ENCODE results near the gene CDH1.

The CDH1 gene

DNA sequence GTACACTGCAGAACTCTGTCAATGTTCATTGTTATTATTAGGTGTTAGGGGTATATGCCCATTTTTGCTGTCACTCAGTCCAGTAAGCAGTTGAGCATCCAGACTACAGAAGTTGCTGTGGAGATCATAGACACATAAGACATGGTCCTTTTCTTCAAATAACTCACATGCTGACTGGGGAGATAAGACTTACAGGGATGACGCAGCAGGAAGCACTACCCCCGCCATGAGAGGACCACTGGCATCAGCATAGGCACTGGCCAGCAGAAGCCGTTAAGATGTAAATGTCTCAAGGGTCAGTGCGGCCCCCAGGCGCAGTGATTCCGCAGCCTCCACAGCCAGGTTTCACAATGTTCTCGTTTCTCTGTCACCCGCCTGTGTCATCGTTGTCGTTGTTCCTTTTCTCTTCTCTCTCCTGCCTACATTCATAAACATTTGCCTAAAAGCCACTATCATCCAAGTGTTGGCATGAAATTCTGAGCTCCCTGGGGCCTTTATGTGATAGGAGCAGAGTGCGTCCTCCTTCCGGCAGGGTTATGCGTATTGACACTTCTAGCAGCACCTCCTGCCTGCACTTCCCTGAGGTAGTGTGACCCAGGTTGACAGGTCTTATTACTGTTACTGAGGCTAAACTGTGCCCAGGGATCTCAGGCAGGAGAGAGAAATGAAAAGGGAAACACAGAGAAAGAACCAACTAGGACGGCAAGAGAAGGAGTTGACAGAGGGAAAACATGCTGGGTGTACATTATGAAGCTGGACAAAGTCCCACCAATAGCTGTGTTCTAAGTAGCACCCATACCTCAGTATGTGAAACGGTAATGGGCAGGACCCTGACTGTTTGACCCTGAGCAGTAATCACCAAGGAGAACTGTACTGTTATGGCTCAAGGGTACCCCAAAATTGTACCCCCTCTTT, 124.1 kb downstream of the CDH1 start:
- no peak for DNase-seq

DNA sequence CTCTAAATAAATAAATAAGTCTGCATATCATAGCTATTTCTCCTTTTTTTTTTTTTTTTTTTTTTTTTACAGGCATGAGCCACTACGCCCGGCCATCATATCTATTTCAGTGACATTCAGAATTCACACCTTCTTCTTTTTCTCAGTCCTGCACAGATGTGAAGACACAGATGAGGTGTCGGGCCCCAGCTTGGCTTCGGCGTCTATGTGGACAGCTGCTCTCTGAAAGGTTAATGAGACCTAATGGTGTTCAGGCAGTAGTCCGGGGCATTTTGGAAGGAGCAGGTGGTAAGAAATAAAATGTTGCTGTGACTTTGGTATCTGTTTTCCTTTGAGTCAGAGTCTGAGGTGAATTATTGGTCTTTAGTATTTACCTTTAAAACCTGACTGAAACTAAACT, 129.8 kb downstream of the CDH1 start:
- DNase-seq: no peak

DNA sequence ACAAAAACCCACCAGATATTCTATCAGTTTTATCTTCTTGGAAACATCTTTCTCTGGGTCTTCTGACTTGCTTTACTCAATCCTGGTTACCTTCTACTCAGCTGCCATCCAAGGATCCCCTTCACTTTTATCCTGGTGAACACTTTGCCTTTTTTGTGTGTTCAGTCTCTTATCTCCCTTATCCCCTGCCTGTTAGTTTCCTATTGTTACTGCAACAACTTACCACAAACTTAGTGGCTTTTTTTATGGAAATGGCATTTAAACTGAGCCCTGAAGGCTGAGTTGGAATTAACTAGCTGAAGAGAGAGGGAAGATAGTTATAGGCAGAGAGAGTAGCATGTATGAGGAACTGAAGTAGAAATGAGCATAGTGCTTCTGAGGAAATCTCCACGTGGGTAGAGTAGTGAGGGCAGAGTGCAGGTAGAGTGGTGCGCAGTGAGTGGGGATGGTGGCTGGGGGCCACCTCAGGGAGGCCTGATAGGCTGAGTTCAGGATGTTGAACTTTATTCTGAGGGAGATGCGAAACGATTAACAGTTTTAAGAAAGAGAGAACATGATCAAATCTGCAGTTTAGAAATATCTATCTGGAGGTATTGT, 132.5 kb downstream of the CDH1 start:
- DNase-seq: no peak

DNA sequence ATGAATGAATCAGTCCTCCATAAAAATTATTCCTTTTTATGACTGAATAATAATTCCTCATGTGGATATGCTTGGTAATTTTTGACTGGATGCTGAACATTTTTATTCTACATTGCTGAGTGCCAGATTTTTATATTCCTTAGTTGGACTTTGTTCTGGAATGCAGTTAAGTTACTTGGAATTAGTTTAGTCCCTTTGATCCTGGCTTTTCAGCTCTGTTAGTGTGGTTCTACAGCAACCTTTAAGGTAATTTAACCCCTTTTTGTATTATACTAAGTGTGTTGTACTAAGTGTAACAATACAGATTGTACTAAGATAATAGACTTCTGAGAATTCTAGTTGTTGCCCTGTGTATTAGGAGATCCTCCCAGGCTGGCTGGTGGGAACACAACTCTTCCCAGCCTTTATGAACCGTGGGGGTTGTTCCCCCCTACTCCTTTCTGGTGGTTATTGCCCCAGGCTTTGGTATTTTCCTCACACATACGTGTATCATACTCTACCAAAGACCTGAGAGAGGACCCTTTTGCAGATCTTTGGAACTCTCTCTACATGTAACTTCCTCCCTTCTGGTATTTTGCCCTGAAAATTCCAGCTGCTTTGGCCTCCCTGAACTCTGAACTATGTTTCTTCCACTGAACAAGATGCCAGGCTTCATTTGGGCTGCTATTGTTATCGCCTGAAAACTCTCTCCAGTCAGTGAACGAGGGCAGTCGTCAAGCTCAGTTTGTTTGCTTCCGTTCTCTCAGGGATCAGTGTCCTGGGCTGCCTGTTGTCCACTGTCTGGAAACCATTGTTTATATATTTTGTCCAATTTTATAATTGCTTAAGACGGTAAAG, 136.8 kb downstream of the CDH1 start:
- DNase-seq: no peak

DNA sequence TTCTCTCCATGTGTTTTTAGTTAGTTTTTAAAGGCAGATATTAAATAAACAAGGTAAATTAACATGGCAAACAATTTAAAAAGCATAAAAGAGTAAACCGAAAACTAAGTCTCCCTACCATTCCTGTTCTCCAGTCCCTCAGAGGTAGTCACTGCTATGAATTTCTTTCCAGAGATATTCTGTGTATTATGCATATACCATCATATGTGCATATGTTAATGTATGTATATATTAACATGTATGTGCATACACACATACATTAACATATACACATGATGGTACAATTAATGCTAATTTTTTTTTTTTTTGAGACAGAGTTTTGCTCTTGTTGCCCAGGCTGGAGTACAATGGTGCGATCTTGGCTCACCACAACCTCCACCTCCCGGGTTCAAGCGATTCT, 138.8 kb downstream of the CDH1 start:
- no peak for DNase-seq

DNA sequence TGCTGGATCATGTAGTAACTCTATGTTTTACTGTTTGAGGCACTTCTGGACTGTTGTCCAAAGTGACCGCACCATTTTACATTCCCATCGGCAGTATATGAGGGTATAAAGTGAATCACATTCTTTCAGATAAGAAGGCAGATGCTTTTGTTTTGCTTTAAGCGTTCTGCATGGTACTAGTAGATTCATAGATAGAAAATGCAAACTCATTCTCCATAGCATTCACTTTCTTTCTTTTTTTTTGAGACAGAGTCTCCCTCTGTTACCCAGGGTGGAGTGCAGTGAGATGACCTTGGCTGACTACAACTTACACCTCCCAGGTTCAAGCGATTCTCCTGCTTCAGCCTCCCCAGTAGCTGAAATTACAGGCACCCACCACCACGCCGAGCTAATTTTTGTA, 146.6 kb downstream of the CDH1 start:
- no peak for DNase-seq

DNA sequence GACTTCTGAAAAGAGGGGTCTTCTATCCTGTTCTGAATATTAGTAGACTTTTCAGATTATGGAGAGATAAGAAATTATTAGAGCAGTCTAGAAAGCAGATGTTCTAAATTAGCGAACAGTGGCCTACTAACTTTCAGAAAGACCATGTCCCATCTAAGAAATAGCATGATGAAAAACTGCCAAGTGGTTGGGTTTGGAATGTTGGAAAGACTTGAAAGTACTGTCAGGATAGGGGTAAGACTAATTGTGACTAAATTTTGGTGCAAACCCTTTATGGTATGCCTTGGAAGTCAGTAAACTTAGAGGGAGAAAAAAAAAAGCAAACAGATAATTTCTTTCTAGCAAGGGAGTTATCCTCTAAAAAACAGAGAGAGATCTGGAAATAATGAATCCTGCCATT, 147.3 kb downstream of the CDH1 start:
- DNase-seq: no peak
